ENCODE results near the gene TTYH3.
"Not testable (repeated sequence)": the region's sequence is repeated elsewhere in the genome, so short reads cannot be mapped to it uniquely, and the experiment has no call there.

The TTYH3 gene

DNA sequence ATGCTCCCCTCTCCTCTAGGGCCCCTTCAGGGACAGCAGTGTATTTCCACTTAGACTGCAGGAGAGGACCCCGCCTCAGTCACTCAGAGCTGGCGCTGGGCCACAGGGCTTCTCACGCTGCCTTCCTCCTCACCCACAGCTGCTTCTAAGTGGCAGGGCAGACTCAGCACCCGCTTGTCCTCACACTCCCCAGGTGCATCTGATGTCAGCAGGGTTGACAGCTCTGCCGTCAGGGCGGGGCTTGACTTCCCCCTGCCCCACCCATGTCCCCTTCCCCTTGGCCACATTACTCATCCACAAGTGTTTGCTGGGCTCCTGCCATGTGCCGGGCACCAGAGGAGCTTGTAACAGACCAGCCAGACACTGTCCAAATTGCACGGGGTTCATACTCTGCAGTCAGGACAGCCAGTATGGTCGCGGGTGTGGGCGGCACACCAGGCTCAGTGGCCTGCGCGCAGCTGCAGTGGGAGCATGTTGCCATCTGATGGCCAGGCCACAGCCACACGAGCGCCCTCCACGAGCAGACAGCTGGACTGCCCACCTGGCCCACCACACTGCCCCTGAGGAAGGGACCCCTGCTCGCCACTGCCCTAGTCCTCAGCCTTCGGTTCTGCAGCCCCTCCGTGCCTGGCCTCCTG lies 29.3 kb upstream of the TTYH3 start:
- DNase-seq (ENCODE audit: low read depth in 2 of 3, low spot score in 1 of 3): no peak

DNA sequence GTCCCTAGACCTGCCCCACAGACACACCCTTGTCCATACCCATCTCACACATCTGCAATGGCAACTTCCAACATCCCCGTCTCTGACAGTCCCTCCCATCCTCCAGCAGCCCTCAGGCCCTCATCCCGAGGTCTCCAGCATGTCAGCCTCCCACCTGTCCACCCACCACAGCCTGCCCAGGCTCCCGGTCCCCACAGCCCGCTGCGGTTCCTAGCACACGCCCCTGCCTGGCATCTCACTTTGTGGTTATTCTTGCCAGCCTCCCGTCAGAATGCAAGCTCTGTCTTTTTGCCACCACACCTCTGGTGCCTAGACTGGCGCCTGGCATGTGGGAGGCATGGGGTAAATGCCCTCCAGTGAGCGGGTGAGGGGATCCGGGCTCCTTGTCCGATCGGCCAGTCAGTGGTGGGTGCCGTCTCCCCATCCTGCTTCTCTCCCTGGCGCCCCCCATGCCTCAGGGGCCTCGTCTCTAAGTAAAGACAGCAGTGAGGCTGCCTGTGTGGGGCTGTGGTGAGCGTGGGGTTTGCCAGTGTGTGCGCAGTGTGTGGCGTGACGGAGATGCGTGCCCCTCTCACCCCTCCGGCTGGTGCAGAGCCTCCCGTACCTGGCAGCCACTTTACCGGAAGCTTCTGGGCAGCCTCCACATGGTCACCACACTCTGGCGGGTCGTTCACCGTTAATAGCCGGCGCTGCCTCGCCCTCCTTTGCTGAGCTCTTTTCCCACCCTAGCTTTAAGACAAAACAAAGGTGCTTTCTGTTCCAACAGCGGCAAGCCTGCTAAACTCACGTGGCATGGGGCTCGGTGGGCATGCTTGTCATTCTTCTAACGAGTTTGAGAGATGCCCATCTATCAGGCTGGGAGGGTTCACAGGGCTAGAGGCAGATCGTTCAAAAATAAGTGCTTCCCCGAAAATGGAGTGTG lies 28.5 kb upstream of the TTYH3 start:
- no peak for DNase-seq (ENCODE audit: low read depth in 2 of 3, low spot score in 1 of 3)

DNA sequence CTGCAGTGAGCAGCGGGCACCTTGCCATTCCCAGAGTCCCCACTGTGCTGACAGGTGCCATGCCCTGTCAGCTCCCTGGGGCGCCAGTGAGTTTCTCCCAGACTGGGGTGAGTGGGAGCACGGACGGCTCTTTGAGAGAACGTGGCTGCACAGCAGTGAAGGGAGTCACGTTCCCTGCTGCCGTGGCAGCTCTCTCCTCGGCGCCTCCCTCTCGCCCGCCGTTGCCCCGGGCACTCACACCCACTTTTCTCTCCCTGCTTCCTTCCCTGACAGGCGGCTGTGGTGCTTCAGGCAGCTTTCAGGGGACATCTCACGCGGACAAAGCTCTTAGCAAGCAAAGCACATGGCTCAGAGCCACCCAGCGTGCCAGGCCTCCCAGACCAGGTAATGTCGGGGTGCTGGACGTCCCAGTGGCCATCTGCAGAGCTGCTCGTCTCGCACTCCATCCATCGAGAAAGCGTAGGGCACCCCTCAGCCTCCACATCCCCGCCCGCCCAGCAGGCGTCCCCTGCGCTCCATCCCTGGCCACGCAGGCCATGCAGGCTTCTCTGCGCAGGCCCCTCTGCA lies 27.1 kb upstream of the TTYH3 start:
- DNase-seq (ENCODE audit: low read depth in 2 of 3, low spot score in 1 of 3): no peak

DNA sequence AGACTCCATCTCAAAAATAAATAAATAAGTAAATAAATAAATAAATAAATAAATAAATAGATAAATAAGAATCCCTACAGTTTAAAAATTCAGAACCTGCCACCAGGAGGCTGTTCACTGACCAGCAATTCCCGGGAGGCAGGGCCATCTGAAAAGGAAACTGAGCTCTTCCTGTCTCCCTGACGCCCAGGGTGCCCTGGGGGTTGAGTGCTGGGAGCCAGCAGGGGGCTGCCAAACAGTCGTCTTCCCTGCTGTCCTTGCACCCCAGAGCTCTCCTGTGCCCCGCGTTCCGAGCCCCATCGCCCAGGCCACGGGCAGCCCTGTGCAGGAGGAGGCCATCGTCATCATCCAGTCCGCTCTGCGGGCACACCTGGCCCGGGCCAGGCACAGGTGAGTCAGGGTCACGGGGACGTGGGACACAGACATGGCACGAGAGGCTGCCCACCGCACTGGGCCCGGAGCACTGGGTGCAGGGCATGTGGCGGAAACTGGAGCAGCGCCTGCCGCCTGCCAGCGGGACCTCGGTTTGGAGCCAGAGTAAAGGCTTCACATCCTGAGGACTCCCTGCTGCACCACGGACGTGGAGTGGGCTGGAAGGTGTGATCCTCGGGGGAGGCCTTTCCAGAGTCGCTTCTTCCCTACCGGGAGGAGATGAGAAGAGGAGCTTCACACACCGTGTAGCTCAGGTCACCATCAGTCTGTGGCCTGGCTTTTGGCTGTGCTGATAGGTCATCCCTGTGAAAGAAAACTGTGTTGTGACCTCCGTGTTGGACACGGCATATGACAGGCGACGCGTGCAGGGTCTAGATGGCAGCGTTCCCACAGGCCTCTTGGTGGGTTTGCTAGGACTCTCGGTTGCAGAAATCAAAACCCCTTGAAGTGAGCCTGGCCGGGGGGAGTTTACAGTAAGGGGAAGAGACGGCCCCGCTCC lies 25.9 kb upstream of the TTYH3 start:
- DNase-seq (ENCODE audit: low read depth in 2 of 3, low spot score in 1 of 3): no peak

DNA sequence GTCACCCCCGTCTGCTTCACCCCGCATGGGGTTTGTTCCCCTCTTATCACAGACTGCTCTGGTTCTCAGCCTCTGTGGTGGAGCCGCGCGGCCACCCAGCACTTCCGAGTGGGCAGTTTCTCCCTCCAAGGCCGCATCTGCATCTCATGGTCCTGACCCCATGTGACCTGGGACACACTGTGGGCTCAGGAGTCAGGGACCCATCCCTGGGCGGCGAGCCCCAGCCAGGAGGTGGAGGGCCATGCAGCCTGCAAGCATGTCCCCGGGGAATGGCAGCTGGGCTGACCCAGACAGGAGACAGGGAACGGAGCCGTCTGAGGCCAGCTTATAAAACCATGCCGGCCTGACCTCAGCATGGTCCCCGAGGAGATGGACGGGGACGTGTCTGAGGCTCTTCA lies 25.2 kb upstream of the TTYH3 start:
- DNase-seq (ENCODE audit: low read depth in 2 of 3, low spot score in 1 of 3): no peak

DNA sequence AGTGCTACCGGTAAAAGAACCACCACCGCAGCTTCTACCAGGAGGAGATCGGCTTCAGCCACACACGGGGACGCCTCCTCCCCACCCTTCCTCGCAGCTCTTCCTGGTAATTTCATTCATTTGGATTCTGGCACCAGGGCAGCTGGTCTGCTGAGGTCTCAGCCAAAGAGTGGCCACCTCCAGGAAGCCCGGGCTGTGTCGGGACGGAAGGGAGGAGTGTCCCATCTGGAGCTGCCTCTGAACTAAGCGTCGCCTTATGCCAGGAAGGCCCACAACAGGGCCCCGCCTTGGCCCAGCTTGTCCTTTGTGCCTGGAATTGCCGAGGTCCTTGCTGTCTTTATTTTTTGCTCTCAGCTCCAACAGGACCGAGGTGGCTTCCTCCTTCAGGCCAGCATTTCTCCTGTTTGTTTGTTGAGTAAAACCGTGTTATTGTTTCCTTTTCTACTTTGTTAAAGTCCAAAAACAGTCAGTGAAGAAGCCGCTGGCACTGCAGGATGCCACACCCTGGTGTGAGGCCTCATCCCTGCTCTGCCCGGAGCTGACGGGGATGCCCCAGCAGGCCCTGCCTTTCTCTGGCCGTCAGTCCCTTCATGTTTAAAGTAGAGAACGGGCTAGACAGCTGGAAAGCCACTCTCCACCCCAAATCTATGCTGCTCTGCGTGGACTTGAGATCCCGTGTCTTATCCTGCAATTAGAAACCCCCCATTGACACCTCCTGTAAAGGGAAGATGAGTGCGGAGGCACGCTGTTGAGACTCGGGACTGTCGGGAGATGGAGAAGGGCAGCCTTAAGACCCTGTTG lies 24.5 kb upstream of the TTYH3 start:
- no peak for DNase-seq (ENCODE audit: low read depth in 2 of 3, low spot score in 1 of 3)

DNA sequence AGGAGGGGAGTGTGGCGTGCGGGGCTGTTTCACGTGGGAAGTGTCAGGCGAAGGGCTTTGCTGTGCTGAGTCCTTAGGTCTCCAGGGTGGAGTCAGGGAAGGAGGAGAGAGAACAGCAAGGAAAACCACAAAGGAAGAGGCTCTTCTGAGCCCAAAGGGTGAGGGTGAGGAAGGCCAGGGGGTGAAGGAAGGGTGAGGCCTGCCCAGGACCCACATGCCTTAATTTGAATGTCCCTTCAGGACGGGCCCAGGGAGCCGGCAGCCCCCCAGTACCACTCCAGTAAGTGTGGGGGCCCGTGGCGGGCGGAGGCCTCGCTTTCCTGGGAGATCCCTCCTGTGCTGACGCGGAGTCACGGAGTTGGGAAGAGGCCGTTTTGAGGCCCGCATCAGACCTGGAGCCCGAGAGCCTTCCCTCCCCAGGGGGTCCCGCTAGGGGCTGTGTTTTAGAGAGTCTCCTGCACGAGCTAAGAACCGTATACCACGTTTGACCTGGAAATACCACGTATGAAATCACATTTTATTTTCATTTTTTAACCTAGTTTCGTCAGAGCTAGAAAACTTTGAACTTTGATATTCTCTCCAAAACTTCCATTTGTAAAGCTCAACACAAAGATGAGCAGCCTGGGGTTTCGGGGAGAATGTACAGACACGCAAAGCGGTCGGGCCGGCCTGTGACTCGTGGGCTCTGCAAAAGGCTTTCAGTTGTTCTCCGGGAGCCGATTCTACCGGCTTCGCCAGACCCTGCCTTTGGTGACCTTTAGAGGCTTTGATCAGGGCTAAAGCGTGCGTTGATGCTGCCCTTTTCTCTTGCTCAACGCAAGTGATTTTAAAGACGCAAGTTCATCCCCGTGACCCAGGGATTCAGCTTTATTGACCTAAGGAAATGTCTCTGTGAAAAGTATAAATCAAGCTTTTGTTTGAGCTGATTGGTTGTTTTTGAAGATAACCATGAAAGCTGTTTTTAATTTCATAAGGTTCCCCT lies 23.6 kb upstream of the TTYH3 start:
- DNase-seq (ENCODE audit: low read depth in 2 of 3, low spot score in 1 of 3): no peak

DNA sequence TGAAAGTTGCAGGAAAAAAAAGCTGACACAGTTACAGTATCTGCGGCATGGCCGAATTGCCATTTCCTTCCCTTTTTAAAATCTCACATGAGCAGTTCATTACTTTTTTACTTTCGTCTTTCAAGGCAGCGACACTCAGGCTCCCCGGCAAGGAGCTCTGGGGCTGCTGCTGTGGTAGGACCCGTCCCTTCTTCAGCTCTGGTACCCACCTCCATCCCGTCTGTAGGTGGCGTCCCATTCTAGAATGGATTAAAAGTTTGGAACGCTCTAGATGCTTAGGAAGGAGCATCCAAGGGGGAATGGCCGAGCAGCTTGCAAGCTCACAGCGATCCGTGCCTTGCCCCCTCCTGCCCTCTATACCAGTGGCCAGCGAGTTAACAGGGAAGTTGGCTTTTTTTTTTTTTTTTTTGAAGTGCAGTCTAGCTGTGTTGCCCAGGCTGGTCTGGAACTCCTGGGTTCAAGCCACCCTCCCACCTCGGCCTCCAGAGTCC lies 22.8 kb upstream of the TTYH3 start:
- no peak for DNase-seq (ENCODE audit: low read depth in 2 of 3, low spot score in 1 of 3)

DNA sequence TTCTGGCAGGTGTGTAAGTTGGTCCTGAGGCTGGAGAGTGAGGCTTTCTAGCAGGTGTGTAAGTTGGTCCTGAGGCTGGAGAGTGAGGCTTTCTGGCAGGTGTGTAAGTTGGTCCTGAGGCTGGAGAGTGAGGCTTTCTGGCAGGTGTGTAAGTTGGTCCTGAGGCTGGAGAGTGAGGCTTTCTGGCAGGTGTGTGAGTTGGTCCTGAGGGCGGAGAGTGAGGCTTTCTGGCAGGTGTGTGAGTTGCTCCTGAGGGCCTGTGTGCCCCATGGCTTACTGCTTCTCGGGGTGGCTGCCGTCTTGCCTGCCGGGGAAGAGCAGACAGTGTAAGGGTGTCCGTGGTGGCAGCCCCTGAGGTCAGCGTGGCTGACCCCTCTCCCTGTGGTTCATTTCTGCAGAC lies 22.1 kb upstream of the TTYH3 start:
- not testable (repeated sequence) for DNase-seq (ENCODE audit: low read depth in 2 of 3, low spot score in 1 of 3)

DNA sequence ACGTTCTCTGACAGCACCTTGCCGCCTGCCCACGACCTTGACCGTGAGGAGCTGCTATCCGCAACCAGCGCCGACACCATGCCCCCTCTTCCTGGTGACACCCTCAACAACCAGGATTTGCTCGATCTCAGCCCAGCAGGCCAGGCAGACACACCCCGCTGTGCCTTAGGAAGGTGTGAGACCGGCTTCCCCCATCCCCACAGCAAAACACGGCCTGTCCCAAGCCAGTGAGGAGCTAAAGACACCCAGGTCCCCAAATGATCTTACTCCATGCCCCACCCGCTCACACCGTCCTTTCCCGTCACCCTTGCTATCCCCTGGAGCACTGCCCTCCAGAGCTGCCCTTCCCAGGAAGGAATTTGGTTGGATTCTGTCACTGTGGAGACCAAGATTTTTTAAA lies 21.3 kb upstream of the TTYH3 start:
- no peak for DNase-seq (ENCODE audit: low read depth in 2 of 3, low spot score in 1 of 3)

DNA sequence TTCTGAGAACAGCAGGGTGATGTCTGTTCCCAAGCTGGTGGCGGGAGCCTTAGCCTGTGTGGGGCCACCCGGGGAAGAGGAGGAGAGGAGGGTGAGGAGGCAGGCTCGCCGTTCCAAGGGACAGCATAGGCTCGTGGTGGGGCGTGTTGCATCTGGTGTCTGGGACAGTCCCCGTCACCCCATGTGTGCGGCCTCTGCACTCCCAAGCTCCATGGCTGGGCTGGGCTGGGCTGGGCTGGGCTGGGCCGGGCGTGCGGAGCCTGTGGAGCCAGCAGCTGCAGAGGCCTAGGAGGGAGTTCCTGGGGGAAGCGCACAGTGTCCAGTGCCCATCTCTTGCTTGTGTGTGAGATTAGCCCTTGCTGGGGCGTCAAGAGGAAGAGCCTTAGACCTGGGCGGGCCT lies 20.9 kb upstream of the TTYH3 start:
- no peak for DNase-seq (ENCODE audit: low read depth in 2 of 3, low spot score in 1 of 3)

DNA sequence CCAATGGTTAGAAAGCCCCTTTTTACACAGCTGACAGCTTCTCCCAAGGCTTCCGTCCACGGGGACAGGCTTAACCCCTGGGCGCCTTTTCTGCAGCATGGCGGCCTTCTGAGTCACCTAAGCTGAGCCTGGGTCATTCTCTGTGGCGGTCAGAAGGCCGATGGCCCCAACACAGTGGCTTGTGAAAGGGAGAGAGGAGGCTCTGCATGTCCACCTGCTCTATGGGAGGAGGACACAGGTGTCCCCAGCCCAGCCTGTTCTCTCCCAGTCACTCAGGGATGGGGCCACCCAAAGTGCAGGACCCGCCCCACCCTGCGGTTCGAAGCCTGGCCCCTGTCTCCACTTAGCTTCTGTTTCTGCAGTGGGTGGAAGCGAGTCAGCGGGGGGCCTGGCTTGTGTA lies 20.4 kb upstream of the TTYH3 start:
- DNase-seq (ENCODE audit: low read depth in 2 of 3, low spot score in 1 of 3): no peak

DNA sequence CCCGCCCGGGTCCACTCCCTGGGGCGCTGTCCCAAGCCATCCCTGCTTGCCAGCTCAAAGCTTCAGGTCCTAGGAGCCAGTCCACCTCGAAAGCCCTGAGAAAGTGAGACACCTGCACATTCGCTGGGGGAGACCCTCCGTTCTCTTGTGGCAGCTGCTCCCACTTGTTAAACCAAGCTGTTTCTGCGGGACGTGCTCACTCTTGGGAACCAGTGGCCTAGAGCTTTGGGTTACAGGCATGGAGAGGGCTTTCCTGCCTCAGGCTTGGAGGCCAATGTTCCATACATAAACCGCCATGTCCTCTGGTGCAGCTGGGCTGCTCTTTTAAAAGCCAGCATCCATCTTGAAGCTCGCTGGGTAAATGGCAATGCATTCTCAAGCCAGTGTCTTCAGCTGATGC lies 19.9 kb upstream of the TTYH3 start:
- no peak for DNase-seq (ENCODE audit: low read depth in 2 of 3, low spot score in 1 of 3)

DNA sequence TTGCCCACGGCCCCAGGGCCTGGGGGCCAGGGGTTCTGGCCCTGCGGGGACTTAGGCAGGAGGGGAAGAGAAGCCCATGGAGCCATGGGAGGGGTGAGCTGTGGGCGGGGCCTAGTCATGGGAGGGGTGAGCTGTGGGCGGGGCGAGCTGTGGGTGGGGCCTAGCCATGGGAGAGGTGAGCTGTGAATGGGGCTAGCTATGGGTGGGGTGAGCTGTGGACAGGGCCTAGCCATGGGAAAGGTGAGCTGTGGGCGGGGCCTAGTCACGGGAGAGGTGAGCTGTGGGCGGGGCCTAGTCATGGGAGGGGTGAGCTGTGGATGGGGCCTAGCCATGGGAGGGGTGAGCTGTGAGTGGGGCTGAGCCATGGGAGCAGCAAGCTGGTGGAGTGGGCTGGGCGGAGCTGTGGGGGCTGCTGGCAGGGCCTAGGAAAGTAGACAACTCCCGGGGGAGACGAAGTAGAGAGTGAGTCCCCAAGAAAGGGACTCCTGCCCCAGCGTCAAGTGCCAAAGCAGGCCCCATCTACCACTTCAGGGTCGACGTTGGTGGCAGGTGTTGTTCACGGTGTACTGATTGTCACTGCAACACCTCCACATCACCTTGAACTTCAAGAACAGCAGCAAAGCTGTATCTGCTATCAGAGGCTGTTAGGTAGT lies 19.2 kb upstream of the TTYH3 start:
- DNase-seq (ENCODE audit: low read depth in 2 of 3, low spot score in 1 of 3): no peak

DNA sequence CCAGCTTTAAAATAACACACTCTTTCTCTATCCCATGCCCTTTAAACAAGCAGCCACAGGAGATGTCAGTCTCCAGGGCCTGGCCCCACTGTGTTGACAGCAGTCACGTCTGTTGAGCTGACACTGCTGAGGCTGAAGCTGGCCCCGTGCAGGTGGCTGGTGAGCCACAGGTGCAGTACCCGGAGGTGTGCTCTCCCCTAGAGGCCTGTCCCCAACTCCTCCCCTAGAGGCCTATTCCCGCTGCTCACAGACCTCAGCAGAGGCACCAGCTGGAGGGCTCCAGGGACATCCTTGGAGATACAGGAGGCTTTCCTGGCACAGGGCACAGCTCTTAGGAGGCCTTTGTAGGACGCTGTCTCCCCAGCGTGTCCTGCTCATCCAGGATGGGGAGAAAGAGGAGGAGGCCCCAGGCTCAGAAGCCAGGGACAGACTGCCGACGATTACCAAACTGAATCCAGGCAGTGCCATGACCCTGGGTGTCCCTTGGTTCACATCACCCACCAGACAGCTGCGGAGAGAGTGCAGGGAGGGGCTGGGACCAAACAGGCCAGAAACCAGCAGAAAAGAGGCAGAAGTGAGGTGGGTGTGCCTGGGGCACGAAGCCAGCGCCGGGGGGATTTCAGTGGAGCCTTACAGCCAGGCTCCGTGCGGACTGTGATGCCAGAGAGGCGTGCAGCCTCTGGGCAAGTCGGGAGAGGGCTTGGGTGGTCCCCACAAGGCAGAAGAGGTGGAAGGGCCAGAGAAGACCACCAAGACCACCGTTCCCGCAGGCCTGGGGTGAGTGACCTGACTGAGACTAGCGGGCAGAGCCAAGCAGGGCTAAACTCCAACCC lies 18.5 kb upstream of the TTYH3 start:
- DNase-seq (ENCODE audit: low read depth in 2 of 3, low spot score in 1 of 3): no peak

DNA sequence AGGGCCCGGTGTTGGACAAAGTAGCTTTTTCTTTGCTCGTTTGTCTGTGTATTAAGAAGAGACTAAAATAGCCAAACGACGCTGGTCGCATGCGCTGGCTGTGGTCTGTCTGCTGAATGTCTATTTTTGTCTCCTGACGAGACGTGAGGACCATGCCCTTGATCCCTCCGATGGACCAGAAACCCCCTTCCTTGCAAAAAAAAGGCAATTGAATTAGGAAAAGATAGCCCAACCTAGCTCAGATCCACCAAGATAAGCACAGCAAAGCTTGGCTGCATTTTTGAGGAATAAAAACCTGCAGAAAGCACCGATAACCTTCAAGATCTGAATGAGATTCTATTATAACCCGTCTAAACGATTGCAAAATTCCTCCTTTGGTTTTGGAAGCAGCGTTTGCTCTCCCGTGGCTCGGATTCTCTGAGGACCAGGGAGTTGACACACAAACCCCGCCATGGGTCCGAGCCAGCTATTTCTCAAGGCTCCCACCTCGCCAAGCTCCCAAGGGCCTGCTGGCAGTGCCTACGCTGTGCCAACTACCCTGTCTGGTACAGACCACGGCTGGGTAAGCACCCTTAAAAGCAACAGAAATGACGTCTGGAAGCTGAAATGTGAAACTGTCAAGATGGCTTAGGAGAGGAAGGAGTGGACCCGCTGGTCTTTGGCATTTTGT lies 17.7 kb upstream of the TTYH3 start:
- no peak for DNase-seq (ENCODE audit: low read depth in 2 of 3, low spot score in 1 of 3)

DNA sequence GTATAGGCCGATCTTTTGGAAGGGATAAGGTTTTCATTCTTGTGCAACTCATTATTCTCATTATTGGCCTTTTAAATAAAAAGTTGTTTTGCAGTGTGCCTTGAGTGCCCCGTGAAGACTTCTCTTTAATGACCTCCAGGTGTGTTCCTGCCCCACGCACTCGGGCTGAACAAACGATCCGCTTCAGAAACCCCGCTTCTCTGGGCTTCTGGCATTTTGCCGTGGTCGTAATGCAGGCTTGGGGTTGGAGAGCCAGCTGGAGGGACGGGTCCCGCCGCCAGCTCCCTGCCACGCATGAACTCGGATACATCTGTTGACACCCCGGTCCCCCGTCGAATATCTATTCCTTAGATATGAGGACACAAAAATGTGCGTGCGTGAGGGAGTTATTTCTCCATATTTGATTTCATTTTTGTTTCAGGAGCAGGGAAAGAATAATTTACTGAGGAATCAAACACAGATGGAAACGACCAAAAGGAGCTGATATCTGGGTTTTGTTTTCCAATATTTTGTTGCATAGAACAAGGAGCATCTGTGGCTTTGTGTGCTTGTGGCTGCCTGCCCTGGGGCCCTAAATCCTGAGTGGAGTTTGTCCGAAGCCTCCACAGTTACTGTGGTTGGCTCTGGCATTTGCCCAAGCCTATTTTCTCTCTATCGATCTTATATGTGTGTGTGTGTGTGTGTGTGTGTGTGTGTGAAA lies 17.0 kb upstream of the TTYH3 start:
- no peak for DNase-seq (ENCODE audit: low read depth in 2 of 3, low spot score in 1 of 3)

Measured in stimulated activated CD4-positive, alpha-beta T cell treated with anti-CD3 and anti-CD28 coated beads, Interleukin-12 subunit alpha, Interleukin-12 subunit beta, amount 100 ng/mL, for 48 hours (primary cell).